ENCODE data around the gene VRK2. TPM values are rescaled to one million over a fixed set of nuclear protein-coding genes. Genes with fewer than 3 reads are reported as not detected.

VRK2 gene
- total and polyA plus RNA-seq, 8 donors = 4.7 to 18.1 (median 13.3) TPM

GRCh38 chr2:58051445-58051844 is 4.8 kb downstream of the VRK2 start:
- 91 to 92% methylated on average over 3 of the region's 3 CpGs for WGBS, 2 donors
- TF ChIP-seq, protein P1, sequence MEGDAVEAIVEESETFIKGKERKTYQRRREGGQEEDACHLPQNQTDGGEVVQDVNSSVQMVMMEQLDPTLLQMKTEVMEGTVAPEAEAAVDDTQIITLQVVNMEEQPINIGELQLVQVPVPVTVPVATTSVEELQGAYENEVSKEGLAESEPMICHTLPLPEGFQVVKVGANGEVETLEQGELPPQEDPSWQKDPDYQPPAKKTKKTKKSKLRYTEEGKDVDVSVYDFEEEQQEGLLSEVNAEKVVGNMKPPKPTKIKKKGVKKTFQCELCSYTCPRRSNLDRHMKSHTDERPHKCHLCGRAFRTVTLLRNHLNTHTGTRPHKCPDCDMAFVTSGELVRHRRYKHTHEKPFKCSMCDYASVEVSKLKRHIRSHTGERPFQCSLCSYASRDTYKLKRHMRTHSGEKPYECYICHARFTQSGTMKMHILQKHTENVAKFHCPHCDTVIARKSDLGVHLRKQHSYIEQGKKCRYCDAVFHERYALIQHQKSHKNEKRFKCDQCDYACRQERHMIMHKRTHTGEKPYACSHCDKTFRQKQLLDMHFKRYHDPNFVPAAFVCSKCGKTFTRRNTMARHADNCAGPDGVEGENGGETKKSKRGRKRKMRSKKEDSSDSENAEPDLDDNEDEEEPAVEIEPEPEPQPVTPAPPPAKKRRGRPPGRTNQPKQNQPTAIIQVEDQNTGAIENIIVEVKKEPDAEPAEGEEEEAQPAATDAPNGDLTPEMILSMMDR (IDR thresholded peaks at IDR 0.05) = no peak
- intact Hi-C loops (cut with DNase I) = no loop called here
- H3K4me3 ChIP-seq = no peak overlapping the region
- no peaks in the 10 kb centered on the region for H3K9me3 ChIP-seq
- ATAC-seq (no peak), DNase-seq (no peak), FAIRE-seq (no peak)
- H3K27me3 ChIP-seq = no peaks in the 10 kb centered on the region
- no peak overlapping the region for H3K27ac ChIP-seq
- no peaks in the 10 kb centered on the region for H3K36me3 ChIP-seq
- peaks cover 0 to 29% (median 3%) of the 10 kb centered on the region in 3 donors for H3K4me1 ChIP-seq

DNA sequence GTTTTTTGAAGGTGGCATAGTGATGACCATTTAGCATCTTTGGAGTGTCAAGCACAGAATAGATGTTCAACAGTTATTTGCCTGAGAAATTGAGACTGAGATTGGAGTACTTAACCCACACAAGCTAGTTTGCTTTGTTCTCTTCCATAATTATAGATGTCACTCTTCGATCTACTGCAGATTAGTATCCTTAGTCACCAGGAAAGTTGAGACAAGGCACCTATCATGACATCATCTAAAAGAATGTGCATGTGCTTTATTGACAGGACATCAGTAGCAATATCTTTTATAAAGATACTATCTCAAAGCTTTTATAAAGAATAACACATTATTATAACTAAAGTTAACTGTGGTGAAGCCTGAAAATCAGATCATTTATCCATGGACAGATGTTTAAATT is 6.4 kb downstream of the VRK2 start:
- intact Hi-C loops (cut with DNase I) = no loop called here

GRCh38 chr2:58054264-58054663 is 7.7 kb downstream of the VRK2 start:
- H3K4me1 ChIP-seq = peaks cover 0 to 16% (median 0%) of the 10 kb centered on the region in 3 donors
- H3K27ac ChIP-seq = peak overlapping the region in 1 of 4 donors; percentile 37
- H3K36me3 ChIP-seq = peaks cover 0 to 11% (median 0%) of the 10 kb centered on the region in 3 donors
- no peak overlapping the region for H3K4me3 ChIP-seq
- FAIRE-seq = no peak
- peak in 3 of 4 donors; percentile 50 to 71 (median 69) for ATAC-seq
- TF ChIP-seq, protein P1 (IDR thresholded peaks at IDR 0.05) = no peak
- no peaks in the 10 kb centered on the region for H3K9me3 ChIP-seq
- intact Hi-C loops (cut with DNase I) = no loop called here
- H3K27me3 ChIP-seq = no peaks in the 10 kb centered on the region
- no peak for DNase-seq

More for the DNA sequence above, 6.4 kb downstream of the VRK2 start:
- FAIRE-seq (no peak), DNase-seq (no peak), ATAC-seq (no peak)
- Histone ChIP-seq H3K4me3 (no peak overlapping the region), H3K36me3 (peaks cover 0 to 2% (median 0%) of the 10 kb centered on the region in 3 donors), H3K27me3 (no peaks in the 10 kb centered on the region), H3K27ac (no peak overlapping the region), H3K9me3 (no peaks in the 10 kb centered on the region), H3K4me1 (peaks cover 0 to 24% (median under 1%) of the 10 kb centered on the region in 3 donors)
- TF ChIP-seq, protein P1 (IDR thresholded peaks at IDR 0.05) = no peak
- 81 to 82% methylated on average over 1 of the region's 1 CpG for WGBS, 2 donors

DNA sequence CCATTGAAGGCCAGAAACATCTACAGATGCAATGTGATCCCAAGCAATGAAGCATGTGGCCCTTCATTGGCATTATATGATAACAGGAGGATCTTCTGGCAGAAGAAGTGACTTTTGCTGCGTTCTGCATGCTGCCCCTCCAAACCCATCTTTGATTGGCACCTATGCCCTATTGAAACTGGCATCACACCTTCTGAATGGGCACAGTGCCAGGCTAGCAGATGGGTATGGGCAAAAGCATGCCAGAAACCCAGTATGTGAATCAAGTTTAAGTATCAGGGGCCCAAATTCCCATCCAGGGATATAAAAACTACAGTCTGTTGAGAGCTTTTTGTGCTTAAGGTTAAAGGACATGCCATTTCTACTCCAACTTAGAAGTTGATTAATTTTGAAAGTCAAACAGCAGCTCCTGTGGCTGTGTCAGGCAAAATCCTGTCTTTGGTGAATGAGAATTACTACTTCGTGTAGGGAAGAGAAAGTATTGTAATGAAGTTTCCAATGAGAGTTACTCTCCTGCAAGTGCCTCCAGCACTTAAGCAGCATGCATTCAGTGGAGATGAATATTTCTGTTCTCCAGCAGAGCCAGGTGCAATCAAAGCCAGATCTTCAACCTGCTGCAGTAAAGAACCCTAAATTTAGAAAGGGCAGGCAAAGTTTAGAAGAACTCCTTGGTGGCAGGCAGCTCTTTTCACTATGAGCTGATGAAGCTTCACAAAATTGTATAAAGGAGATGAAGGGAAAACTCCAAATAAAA is 8.6 kb downstream of the VRK2 start:
- DNase-seq (peak in 3 of 6 donors; percentile 23 to 54 (median 47)), FAIRE-seq (no peak), ATAC-seq (no peak)
- TF ChIP-seq, protein P1 (IDR thresholded peaks at IDR 0.05) = no peak
- Histone ChIP-seq H3K27ac (no peak overlapping the region), H3K4me3 (no peak overlapping the region), H3K4me1 (peaks cover 0 to 12% (median 0%) of the 10 kb centered on the region in 3 donors), H3K9me3 (no peaks in the 10 kb centered on the region), H3K27me3 (no peaks in the 10 kb centered on the region), H3K36me3 (peaks cover 0 to 11% (median 0%) of the 10 kb centered on the region in 3 donors)
- intact Hi-C loops (cut with DNase I) = no loop called here
- WGBS, 2 donors = 66 to 68% methylated on average over 2 of the region's 2 CpGs

Data from pancreas (tissue), 10 donors.